Measurements from ENCODE around the gene ENC1.

ENC1 gene

DNA sequence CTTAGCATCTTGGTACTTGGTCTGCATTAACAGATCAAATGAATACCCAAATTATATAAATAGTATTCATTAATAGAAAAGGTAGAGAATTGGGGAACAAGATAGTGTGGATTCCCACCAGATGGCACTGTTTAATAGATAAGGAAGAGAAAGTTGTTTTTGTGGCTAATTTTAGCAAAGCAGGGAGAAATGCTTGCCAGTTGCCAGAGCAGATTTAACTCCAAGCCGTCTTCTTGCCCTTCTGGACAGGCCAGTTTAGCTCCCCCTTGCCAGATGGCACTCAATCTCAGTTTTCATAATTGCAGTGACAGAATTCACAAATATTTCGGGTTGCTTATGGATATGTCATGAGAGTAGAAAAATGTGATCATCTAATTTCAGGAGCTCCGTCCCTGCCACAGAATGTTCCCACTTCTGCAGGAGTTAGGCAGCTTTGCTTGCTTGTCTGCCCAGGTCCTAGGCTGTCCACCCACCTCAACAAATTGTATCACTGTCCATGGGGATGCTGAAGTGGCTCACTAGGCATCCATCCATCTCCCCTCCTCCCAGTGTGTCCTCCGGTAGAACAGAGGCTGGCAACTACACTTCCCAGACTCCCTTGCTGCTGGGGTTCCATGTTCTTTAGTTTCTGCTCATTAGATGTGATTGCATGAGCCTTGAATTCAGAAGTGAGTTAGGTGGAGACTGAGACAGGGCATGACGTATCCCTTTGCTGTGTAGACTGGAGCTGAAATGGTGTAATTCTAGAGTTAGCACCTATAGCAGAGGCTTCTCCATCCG, 32.7 kb upstream of the ENC1 start:
- no peak for DNase-seq (ENCODE audit: low spot score)
- TF ChIP-seq, protein P1, sequence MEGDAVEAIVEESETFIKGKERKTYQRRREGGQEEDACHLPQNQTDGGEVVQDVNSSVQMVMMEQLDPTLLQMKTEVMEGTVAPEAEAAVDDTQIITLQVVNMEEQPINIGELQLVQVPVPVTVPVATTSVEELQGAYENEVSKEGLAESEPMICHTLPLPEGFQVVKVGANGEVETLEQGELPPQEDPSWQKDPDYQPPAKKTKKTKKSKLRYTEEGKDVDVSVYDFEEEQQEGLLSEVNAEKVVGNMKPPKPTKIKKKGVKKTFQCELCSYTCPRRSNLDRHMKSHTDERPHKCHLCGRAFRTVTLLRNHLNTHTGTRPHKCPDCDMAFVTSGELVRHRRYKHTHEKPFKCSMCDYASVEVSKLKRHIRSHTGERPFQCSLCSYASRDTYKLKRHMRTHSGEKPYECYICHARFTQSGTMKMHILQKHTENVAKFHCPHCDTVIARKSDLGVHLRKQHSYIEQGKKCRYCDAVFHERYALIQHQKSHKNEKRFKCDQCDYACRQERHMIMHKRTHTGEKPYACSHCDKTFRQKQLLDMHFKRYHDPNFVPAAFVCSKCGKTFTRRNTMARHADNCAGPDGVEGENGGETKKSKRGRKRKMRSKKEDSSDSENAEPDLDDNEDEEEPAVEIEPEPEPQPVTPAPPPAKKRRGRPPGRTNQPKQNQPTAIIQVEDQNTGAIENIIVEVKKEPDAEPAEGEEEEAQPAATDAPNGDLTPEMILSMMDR (IDR thresholded peaks at IDR 0.05; ENCODE audit: extremely low read depth, insufficient read depth, missing control alignments) = peak; percentile 26
- in situ Hi-C loops (cut with MboI; ENCODE audit: low pct_unique_long_range_greater_than_20kb, low sequenced_read_pairs, unreplicated experiment) = loop anchor here (25.0 kb wide), 1 partner anchor 1086 kb away; no protein-coding TSS in a partner anchor

DNA sequence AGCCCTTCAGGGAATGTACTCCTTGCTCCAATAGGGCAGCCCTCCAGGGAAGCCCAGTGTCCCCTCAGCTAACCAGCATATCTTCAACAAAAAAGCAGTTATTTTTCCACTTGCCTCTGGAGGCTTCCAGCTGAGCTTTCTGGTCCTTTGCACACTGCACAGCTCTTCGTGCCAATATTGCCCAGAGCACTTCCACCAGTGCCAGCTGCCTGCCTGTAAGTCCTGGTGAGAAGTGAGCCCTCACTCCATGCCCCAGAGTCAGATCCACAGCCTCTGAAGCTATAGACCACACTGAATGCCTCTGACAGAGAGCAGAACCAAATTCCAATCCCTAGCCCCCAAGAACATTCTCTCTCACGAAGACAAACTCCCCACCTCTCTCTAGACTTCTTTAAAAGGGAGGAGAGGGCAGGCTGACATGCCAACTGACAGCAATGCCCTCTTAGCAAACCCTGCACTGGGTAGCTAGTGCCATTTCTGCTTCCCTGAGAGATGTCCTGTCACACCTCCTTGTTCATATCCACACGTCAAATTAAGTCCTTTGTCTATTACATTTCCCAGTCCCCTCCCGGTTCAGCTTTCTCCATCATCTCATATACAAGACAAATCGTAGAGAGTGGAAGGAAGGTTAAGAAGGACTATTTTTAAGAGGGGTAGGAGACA, 31.8 kb upstream of the ENC1 start:
- TF ChIP-seq, protein P1 (IDR thresholded peaks at IDR 0.05; ENCODE audit: extremely low read depth, insufficient read depth, missing control alignments) = no peak
- in situ Hi-C loops (cut with MboI; ENCODE audit: low pct_unique_long_range_greater_than_20kb, low sequenced_read_pairs, unreplicated experiment) = loop anchor here (25.0 kb wide), 1 partner anchor 1085 kb away; no protein-coding TSS in a partner anchor
- no peak for DNase-seq (ENCODE audit: low spot score)

DNA sequence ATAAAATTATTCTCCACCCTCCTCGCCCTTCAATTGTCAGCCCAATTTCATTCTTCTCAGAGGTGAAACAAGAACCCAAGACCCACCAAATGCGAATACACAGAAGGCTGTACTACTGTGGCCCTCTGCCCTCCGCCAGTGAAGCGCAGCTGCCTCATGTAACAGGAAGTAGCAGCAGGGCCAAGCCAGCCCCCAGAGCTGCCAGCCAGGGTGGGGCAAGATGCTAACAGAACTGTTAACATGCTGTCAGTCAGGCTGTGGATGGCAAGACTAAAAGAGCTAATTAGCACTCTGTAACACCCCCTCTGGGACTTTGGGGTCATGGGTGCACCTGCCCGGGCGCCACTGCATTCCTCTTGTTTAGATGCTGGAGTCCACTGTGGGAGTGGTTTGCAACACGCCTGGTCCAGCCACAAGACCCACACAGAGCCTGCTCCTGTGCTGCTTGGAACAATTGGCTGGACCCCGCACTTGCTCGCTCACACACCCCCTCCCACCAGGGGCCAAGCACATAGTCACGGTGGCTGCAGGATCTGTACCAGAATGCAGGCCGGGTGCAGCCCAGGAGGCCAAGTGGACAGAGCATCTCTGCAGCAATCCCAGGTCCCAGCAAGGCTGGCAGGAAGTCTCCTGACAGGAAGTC, 30.0 kb upstream of the ENC1 start:
- TF ChIP-seq, protein P1 (IDR thresholded peaks at IDR 0.05; ENCODE audit: extremely low read depth, insufficient read depth, missing control alignments) = no peak
- in situ Hi-C loops (cut with MboI; ENCODE audit: low pct_unique_long_range_greater_than_20kb, low sequenced_read_pairs, unreplicated experiment) = loop anchor here (25.0 kb wide), 1 partner anchor 1083 kb away; no protein-coding TSS in a partner anchor
- DNase-seq (ENCODE audit: low spot score) = no peak

DNA sequence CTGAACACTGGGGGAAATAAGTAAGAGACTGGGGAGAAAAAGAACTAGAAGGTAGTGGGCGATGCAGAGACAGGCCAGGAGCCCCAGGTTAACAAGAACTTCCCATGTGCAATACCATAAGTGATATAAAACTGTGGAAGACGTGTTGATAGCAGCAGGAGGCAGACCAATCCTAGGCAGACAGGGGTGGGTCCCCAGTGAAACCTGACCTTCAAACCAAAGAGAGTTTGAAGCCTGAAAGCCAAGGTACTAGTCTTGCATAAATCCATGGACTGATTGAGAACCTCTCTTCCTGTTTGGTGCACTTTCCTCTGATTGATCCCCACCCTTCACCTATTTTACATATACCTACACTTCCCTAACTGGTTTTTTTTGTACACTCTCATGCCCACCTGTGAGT, 29.3 kb upstream of the ENC1 start:
- in situ Hi-C loops (cut with MboI; ENCODE audit: low pct_unique_long_range_greater_than_20kb, low sequenced_read_pairs, unreplicated experiment) = loop anchor here (10.0 to 25.0 kb wide), 2 partner anchors 245 to 1083 kb away; no protein-coding TSS in a partner anchor
- TF ChIP-seq, protein P1 (IDR thresholded peaks at IDR 0.05; ENCODE audit: extremely low read depth, insufficient read depth, missing control alignments) = no peak

DNA sequence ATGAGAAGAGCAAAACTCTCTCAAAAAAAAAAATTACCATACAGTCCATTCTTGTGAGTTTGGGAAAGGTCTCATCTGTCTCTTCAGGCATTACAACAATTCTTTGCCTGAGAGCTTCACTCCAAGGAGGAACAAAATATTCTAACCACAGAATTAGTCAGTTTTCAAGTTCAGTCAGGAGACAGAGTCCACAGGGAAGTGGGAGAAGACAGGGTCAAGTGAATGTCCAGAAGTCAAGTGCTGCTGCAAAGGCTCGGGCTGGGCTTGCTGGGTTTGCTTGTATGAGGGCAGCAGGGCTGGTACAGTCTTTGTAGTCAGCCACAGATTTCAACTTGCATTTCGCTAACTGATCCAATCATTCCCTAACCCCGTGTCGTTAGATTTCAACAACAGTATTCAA, 26.9 kb upstream of the ENC1 start:
- TF ChIP-seq, protein P1 (IDR thresholded peaks at IDR 0.05; ENCODE audit: extremely low read depth, insufficient read depth, missing control alignments) = no peak
- DNase-seq (ENCODE audit: low spot score) = no peak
- in situ Hi-C loops (cut with MboI; ENCODE audit: low pct_unique_long_range_greater_than_20kb, low sequenced_read_pairs, unreplicated experiment) = loop anchor here (10.0 to 25.0 kb wide), 2 partner anchors 247 to 1080 kb away; no protein-coding TSS in a partner anchor

More for the DNA sequence above, 29.3 kb upstream of the ENC1 start:
- DNase-seq (ENCODE audit: low spot score) = no peak

DNA sequence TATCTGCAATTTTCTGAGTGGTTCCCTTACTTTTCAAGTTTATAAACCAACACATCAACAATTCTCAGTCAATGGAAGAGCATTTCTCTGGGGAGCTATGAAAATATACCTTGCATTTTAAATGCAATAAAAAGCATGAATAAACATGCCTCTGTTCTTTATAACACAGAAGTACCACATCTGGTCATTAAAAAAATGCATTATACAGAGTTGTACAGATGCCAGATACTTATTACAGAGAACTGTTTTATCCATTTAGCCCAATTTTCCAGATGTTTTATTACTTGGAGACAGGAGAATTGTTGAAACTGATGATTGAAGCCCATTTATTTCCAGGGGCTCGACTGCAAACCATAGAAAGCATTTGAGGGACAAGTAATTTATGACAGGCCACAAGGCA, 25.3 kb upstream of the ENC1 start:
- in situ Hi-C loops (cut with MboI; ENCODE audit: low pct_unique_long_range_greater_than_20kb, low sequenced_read_pairs, unreplicated experiment) = loop anchor here (10.0 to 25.0 kb wide), 2 partner anchors 249 to 1079 kb away; no protein-coding TSS in a partner anchor
- TF ChIP-seq, protein P1 (IDR thresholded peaks at IDR 0.05; ENCODE audit: extremely low read depth, insufficient read depth, missing control alignments) = no peak
- no peak for DNase-seq (ENCODE audit: low spot score)
